ENCODE measurements around the gene RFX8.

RFX8 gene

DNA sequence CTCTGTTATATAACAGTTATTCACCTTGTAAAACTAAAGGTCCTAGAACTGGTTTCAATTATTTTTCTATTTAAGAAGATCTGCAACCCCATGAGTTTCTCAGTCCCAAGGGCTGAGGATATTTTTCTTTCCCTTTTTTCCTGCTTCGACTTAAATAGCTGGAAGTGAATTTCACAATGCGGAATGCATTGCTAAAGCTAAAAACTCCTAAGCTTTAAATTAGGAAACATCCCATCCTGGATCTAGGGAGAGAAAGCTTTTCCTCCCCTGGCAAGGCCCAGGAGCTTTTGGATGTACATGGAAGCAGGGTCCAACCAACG is 1.4 kb downstream of the RFX8 start:
- H3K4me2 ChIP-seq (ENCODE audit: low read length), result peak overlapping the region; percentile 88
- no peaks in the 10 kb centered on the region for H3K79me2 ChIP-seq (ENCODE audit: low read length)
- H3K36me3 ChIP-seq (replicated peaks; ENCODE audit: low read depth, low read length), result no peaks in the 10 kb centered on the region
- peak overlapping the region; percentile 58 for H3K9ac ChIP-seq (ENCODE audit: low read length)
- H3K9me3 ChIP-seq (ENCODE audit: insufficient read depth, low read length), result no peaks in the 10 kb centered on the region
- no peaks in the 10 kb centered on the region for H4K20me1 ChIP-seq (ENCODE audit: insufficient read depth, low read length)
- H3K4me3 ChIP-seq (ENCODE audit: low read length), result peak overlapping the region; percentile 82
- peaks cover 12% of the 10 kb centered on the region for H3K4me1 ChIP-seq (ENCODE audit: low read length)
- peak overlapping the region; percentile 71 for H2AFZ ChIP-seq (ENCODE audit: low read depth, low read length)
- H3K27ac ChIP-seq (ENCODE audit: low read length), result no peak overlapping the region
- peaks cover 15% of the 10 kb centered on the region; the same call in 1 of the 2 replicates for H3K27me3 ChIP-seq (ENCODE audit: low read depth, low read length)
- no peak for TF ChIP-seq EZH2phosphoT487 (IDR thresholded peaks at IDR 0.05; ENCODE audit: low read depth)
- TF ChIP-seq, protein P1, sequence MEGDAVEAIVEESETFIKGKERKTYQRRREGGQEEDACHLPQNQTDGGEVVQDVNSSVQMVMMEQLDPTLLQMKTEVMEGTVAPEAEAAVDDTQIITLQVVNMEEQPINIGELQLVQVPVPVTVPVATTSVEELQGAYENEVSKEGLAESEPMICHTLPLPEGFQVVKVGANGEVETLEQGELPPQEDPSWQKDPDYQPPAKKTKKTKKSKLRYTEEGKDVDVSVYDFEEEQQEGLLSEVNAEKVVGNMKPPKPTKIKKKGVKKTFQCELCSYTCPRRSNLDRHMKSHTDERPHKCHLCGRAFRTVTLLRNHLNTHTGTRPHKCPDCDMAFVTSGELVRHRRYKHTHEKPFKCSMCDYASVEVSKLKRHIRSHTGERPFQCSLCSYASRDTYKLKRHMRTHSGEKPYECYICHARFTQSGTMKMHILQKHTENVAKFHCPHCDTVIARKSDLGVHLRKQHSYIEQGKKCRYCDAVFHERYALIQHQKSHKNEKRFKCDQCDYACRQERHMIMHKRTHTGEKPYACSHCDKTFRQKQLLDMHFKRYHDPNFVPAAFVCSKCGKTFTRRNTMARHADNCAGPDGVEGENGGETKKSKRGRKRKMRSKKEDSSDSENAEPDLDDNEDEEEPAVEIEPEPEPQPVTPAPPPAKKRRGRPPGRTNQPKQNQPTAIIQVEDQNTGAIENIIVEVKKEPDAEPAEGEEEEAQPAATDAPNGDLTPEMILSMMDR (IDR thresholded peaks at IDR 0.05; ENCODE audit: low read depth, low read length), result no peak

DNA sequence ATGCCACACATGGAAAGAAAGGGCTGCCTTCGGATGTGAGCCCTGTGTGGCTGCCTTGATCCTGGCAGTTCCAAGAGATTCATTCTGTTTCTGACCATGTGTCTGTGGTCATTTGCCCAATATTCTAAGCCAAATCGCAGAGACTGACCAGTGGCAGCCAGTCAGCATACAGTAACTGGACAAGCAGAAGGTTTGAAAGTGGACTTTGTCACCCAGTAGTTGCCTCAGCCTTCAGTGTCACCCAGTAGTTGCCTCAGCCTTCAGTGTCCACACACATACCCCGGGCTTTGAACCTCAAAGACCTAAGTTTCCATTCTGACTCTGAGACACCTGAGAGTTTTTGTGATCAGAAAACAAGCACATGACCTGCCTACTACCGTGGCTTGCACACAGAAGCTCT is 5.0 kb downstream of the RFX8 start:
- no peaks in the 10 kb centered on the region for H4K20me1 ChIP-seq (ENCODE audit: insufficient read depth, low read length)
- peaks cover 4% of the 10 kb centered on the region; the same call in 1 of the 2 replicates for H3K4me1 ChIP-seq (ENCODE audit: low read length)
- H3K9me3 ChIP-seq (ENCODE audit: insufficient read depth, low read length), result no peaks in the 10 kb centered on the region
- TF ChIP-seq, protein P1 (IDR thresholded peaks at IDR 0.05; ENCODE audit: low read depth, low read length), result no peak
- no peak for TF ChIP-seq EZH2phosphoT487 (IDR thresholded peaks at IDR 0.05; ENCODE audit: low read depth)
- no peak overlapping the region for H3K4me2 ChIP-seq (ENCODE audit: low read length)
- H3K4me3 ChIP-seq (ENCODE audit: low read length), result no peak overlapping the region
- no peak overlapping the region for H3K9ac ChIP-seq (ENCODE audit: low read length)
- no peak overlapping the region for H2AFZ ChIP-seq (ENCODE audit: low read depth, low read length)
- no peaks in the 10 kb centered on the region for H3K36me3 ChIP-seq (replicated peaks; ENCODE audit: low read depth, low read length)
- no peaks in the 10 kb centered on the region for H3K79me2 ChIP-seq (ENCODE audit: low read length)
- peaks cover 16% of the 10 kb centered on the region for H3K27me3 ChIP-seq (ENCODE audit: low read depth, low read length)
- H3K27ac ChIP-seq (ENCODE audit: low read length), result no peak overlapping the region

DNA sequence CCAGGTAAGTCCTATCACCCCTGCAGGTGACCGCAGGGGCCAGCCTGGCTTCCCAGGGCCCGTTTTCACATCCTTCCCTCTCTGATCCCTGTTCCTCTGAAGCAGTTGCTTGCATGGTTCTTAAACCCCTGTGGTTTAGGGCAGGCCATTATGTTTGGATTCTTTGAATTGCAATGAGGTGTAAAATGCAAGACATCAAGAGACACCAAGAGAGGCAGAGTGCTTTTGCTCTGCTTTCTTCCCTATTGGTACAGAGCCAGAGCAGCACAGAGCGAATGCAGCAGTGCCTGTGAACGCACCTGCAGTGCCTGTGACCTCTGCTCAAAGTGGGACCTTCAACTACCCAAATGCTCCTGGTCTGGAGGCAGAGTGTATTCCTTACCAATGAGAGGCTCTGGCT is 7.6 kb downstream of the RFX8 start:
- H4K20me1 ChIP-seq (ENCODE audit: insufficient read depth, low read length), result no peaks in the 10 kb centered on the region
- H3K27ac ChIP-seq (ENCODE audit: low read length), result no peak overlapping the region
- no peak for TF ChIP-seq EZH2phosphoT487 (IDR thresholded peaks at IDR 0.05; ENCODE audit: low read depth)
- TF ChIP-seq, protein P1 (IDR thresholded peaks at IDR 0.05; ENCODE audit: low read depth, low read length), result no peak
- H3K9me3 ChIP-seq (ENCODE audit: insufficient read depth, low read length), result no peaks in the 10 kb centered on the region
- no peak overlapping the region for H3K9ac ChIP-seq (ENCODE audit: low read length)
- no peaks in the 10 kb centered on the region for H3K36me3 ChIP-seq (replicated peaks; ENCODE audit: low read depth, low read length)
- no peak overlapping the region for H3K4me3 ChIP-seq (ENCODE audit: low read length)
- H2AFZ ChIP-seq (ENCODE audit: low read depth, low read length), result no peak overlapping the region
- no peak overlapping the region for H3K4me2 ChIP-seq (ENCODE audit: low read length)
- peaks cover 12% of the 10 kb centered on the region for H3K4me1 ChIP-seq (ENCODE audit: low read length)
- peaks cover 21% of the 10 kb centered on the region for H3K27me3 ChIP-seq (ENCODE audit: low read depth, low read length)
- H3K79me2 ChIP-seq (ENCODE audit: low read length), result no peaks in the 10 kb centered on the region

DNA sequence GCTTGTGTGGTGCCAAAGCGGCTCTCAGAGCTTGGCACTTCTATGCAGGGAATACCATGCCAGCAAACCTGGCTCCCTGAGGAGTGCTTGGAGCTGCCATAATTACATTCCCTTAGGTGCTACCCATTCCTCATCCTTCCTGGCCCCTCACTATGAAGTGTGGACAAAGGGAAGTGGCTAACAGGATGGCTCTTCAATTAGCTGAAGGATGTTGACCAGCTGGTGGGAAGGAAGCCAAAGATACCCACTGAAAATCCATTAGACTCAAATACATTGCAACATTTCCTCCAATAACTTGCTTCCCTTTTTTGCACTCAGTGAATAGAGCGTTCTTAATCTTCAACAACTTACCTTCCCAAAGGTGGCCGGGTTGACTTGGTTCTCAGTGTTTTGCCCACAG is 8.5 kb downstream of the RFX8 start:
- peaks cover 21% of the 10 kb centered on the region for H3K27me3 ChIP-seq (ENCODE audit: low read depth, low read length)
- H3K4me2 ChIP-seq (ENCODE audit: low read length), result no peak overlapping the region
- no peaks in the 10 kb centered on the region for H3K79me2 ChIP-seq (ENCODE audit: low read length)
- H3K9ac ChIP-seq (ENCODE audit: low read length), result no peak overlapping the region
- no peaks in the 10 kb centered on the region for H3K36me3 ChIP-seq (replicated peaks; ENCODE audit: low read depth, low read length)
- no peaks in the 10 kb centered on the region for H3K9me3 ChIP-seq (ENCODE audit: insufficient read depth, low read length)
- no peak overlapping the region for H2AFZ ChIP-seq (ENCODE audit: low read depth, low read length)
- H3K4me1 ChIP-seq (ENCODE audit: low read length), result peaks cover 12% of the 10 kb centered on the region
- H3K4me3 ChIP-seq (ENCODE audit: low read length), result no peak overlapping the region
- no peak for TF ChIP-seq EZH2phosphoT487 (IDR thresholded peaks at IDR 0.05; ENCODE audit: low read depth)
- TF ChIP-seq, protein P1 (IDR thresholded peaks at IDR 0.05; ENCODE audit: low read depth, low read length), result no peak
- no peak overlapping the region for H3K27ac ChIP-seq (ENCODE audit: low read length)
- H4K20me1 ChIP-seq (ENCODE audit: insufficient read depth, low read length), result no peaks in the 10 kb centered on the region
